HepG2 (cell line): ENCODE measurements around the gene LDLRAD2. TPM values are rescaled to one million over a fixed set of nuclear protein-coding genes. Genes with fewer than 3 reads are reported as not detected.

Source experiments
- ATAC-seq: fragments of 200-7000 bp; cut with Tn5 transposase; 3 replicates; pipeline ENCODE4 v1.9.1; 2020; ENCODE audit warnings: mild to moderate bottlenecking, moderate library complexity
- BruUV-seq: library from RNA; stranded (reverse); fragments of 400-500 nt; replicated peaks from 2 replicates; lab custom pipeline; 2021; lab: Mats Ljungman, UMichigan
- CTCF ChIA-PET: fragments of 300-600 bp; formaldehyde crosslinking; extraction: SDS; loops from one replicate; lab custom pipeline; 2021; ENCODE audit warnings: low total read pairs, inconsistent platforms, low intra/inter-chr PET ratio; lab: Yijun Ruan, JAX
- POLR2A ChIA-PET: fragments of 350-600 bp; sonication (Branson Sonifier 250); formaldehyde crosslinking; loops from one replicate; lab custom pipeline; 2020; ENCODE audit warnings: antibody characterized with exemption, inconsistent platforms; lab: Yijun Ruan, JAX
- DNase-seq: peaks from one replicate; pipeline ENCODE4 v3.0.0-alpha.2; 2015; ENCODE audit warnings: low spot score
- FAIRE-seq: peaks from 3 replicates; lab custom pipeline; 2011; peaks lifted over from hg19 to GRCh38; lab: Jason Lieb, UNC
- H2AFZ ChIP-seq: one replicate; pipeline ENCODE4 v1.6.1; 2011; ENCODE audit warnings: low read length, inconsistent platforms
- H3K27ac ChIP-seq: fragments of 300-600 bp; 3 replicates; pipeline ENCODE4 v1.8.0; 2011; ENCODE audit warnings: mixed run types, mild to moderate bottlenecking, mixed read lengths, low read length, inconsistent platforms; ENCODE audit not compliant: insufficient read depth; ENCODE audit errors: extremely low read length
- H3K27me3 ChIP-seq, 2 experiments: fragments of 200-600 bp in 1 of 2; 2 replicates in 1 of 2; 3 replicates in 1 of 2; pipeline versions ENCODE4 v1.6.0 to v1.8.0; 2011; ENCODE audit warnings: low read length in 2 of 2, mild to moderate bottlenecking in 2 of 2, moderate library complexity in 2 of 2, inconsistent platforms in 1 of 2; ENCODE audit not compliant: insufficient read depth in 2 of 2, control insufficient read depth in 1 of 2
- H3K36me3 ChIP-seq, 2 experiments: fragments of 200-600 bp in 1 of 2; replicated peaks in 1 of 2; 2 replicates in 1 of 2; 3 replicates in 1 of 2; pipeline versions ENCODE4 v1.5.1 to v1.8.0; 2011; ENCODE audit warnings: low read length in 2 of 2, inconsistent platforms in 1 of 2; ENCODE audit not compliant: insufficient read depth in 2 of 2, control insufficient read depth in 1 of 2
- H3K4me1 ChIP-seq: 2 replicates; pipeline ENCODE4 v1.5.1; 2012; ENCODE audit warnings: low read length, inconsistent platforms; ENCODE audit not compliant: insufficient read depth
- H3K4me2 ChIP-seq: 2 replicates; pipeline ENCODE4 v1.6.0; 2011; ENCODE audit warnings: low read depth, low read length, inconsistent platforms
- H3K4me3 ChIP-seq, 3 experiments: fragments of 200-600 bp in 1 of 3; sonication (generic), shearing (Covaris generic) in 1 of 3; replicated peaks in 1 of 3; 2 replicates each; pipeline ENCODE4 v1.5.1; 2011 to 2016; ENCODE audit warnings: low read length in 3 of 3, inconsistent platforms in 2 of 3, low read depth in 2 of 3, mild to moderate bottlenecking in 2 of 3, control low read depth in 1 of 3, mixed read lengths in 1 of 3; ENCODE audit not compliant: insufficient read depth in 1 of 3
- H3K79me2 ChIP-seq: one replicate; pipeline ENCODE4 v1.6.1; 2011; ENCODE audit warnings: low read length, inconsistent platforms; ENCODE audit not compliant: insufficient read depth
- H3K9ac ChIP-seq: 2 replicates; pipeline ENCODE4 v1.6.0; 2011; ENCODE audit warnings: mild to moderate bottlenecking, low read depth, low read length, inconsistent platforms; ENCODE audit not compliant: insufficient read depth
- H3K9me3 ChIP-seq: 2 replicates; pipeline ENCODE4 v1.5.1; 2012; ENCODE audit warnings: mild to moderate bottlenecking, low read length
- H4K20me1 ChIP-seq: 2 replicates; pipeline ENCODE4 v1.6.0; 2011; ENCODE audit warnings: inconsistent platforms, mild to moderate bottlenecking, low read length, moderate library complexity; ENCODE audit not compliant: insufficient read depth
- AGO2 ChIP-seq: fragments of 200-400 bp; formaldehyde crosslinking; optimal IDR thresholded peaks from 2 replicates; pipeline ENCODE3; 2017; ENCODE audit warnings: mild to moderate bottlenecking, low read depth, low read length, moderate library complexity
- AKAP8 ChIP-seq: sonication (generic); formaldehyde crosslinking; IDR thresholded peaks from 2 replicates; pipeline ENCODE4 v1.5.1; 2020; ENCODE audit warnings: mild to moderate bottlenecking, missing genetic modification reagents
- CHCHD3 ChIP-seq: sonication (generic); formaldehyde crosslinking; IDR thresholded peaks from 2 replicates; pipeline ENCODE4 v1.8.0; 2022; ENCODE audit warnings: mild to moderate bottlenecking, missing genetic modification reagents, moderate library complexity
- KLF11 ChIP-seq: IDR thresholded peaks from 2 replicates; pipeline ENCODE4 v1.6.1; 2016; ENCODE audit warnings: missing compliant biosample characterization
- SNRNP70 ChIP-seq: fragments of 200-400 bp; formaldehyde crosslinking; IDR thresholded peaks from 2 replicates; pipeline ENCODE4 v1.6.1; 2017; ENCODE audit warnings: mild to moderate bottlenecking, low read depth, low read length, moderate library complexity
- SOX5 ChIP-seq: IDR thresholded peaks from 2 replicates; pipeline ENCODE4 v1.6.1; 2016; ENCODE audit warnings: borderline replicate concordance
- ZFP36L1 ChIP-seq: sonication (generic); formaldehyde crosslinking; IDR thresholded peaks from 2 replicates; pipeline ENCODE4 v1.8.0; 2022; ENCODE audit warnings: mild to moderate bottlenecking, missing genetic modification reagents, moderate library complexity
- ZNF251 ChIP-seq: sonication (generic); formaldehyde crosslinking; IDR thresholded peaks from 2 replicates; pipeline ENCODE4 v1.9.0; 2021; ENCODE audit warnings: mild to moderate bottlenecking, missing genetic modification reagents
- ZNF737 ChIP-seq: sonication (generic); formaldehyde crosslinking; IDR thresholded peaks from 2 replicates; pipeline ENCODE4 v1.5.0; 2020; ENCODE audit warnings: missing genetic modification reagents, mild to moderate bottlenecking, borderline replicate concordance
- WGBS: methylation state at CpG from one replicate; pipeline ENCODE4 v1.1.6; 2017; ENCODE audit warnings: low lambda C conversion rate; 5-methylcytosine and 5-hydroxymethylcytosine counted together
- in situ Hi-C: cut with HindIII; loops from 2 replicates; pipeline ENCODE4 v1.10.0; 2017; ENCODE audit warnings: low pct_unique_long_range_greater_than_20kb; ENCODE audit not compliant: extremely low pct_ligation_motif_present
- intact Hi-C: fragments of 100-400 bp; cut with micrococcal nuclease; formaldehyde crosslinking; loops from one replicate; pipeline ENCODE4 v1.10.0; 2022; ENCODE audit not compliant: unreplicated experiment
- polyA plus RNA-seq, 8 experiments: library from polyadenylated mRNA; depleted of rRNA in 3 of 8; stranded (reverse) in 7 of 8; unstranded in 1 of 8; fragments of >200 nt; fragmentation: Illumina TruSeq in 4 of 8; extraction: Trizol in 4 of 8; gene quantifications; 2 replicates each; pipeline versions ENCODE4 v1.2.1 to v1.2.3, GENCODE V29; 2011 to 2016; ENCODE audit warnings: low read depth in 4 of 8, missing spikeins in 1 of 8, mixed read lengths in 1 of 8; ENCODE audit not compliant: insufficient read depth in 1 of 8
- total RNA-seq, 5 experiments: library from RNA; depleted of rRNA; stranded (reverse); fragments of >200 nt; fragmentation: Illumina TruSeq; extraction: Trizol; gene quantifications; 2 replicates each; pipeline ENCODE4 v1.2.3, GENCODE V29; 2016; ENCODE audit warnings: low read depth in 1 of 5
- TF ChIP-seq, protein P1 (sequence below): sonication (generic); formaldehyde crosslinking; conservative IDR thresholded peaks from 2 replicates; pipeline ENCODE4 v1.8.0; 2022; ENCODE audit warnings: low read depth, missing genetic modification reagents

The LDLRAD2 gene
- total and polyA plus RNA-seq, 2 of the 13 experiments (the other 11 are each of a cell fraction or from before 2014, with no cell fraction given) = not detected

DNA sequence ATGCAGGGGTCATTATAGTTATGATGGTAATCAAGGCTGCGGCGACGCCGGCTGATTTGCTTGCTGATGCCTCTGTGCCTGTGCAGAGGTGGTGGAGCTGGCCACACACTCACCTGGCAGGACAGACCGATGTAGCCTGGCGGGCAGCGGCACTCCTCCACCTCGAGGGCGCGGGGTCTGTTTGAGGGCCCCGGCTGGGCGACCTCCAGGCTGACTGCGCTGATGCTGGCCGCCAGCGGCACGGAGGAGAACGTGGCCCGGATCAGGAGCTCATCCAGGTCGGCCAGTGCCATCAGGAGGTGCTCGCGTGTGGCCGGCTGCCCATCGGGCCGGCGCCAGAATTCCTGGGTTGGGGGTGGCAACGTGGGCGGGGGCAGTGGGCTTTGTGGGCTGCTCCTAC, 52.7 kb downstream of the LDLRAD2 start:
- FAIRE-seq (no peak), DNase-seq (no peak), ATAC-seq (no peak)
- H4K20me1 ChIP-seq = no peaks in the 10 kb centered on the region; the same call in 1 of the 2 replicates
- H3K4me2 ChIP-seq = no peak overlapping the region
- intact Hi-C loops = no loop called here
- H3K27me3 ChIP-seq = no peaks in the 10 kb centered on the region
- peaks cover 40% of the 10 kb centered on the region for H3K4me1 ChIP-seq
- in situ Hi-C loops = no loop called here
- ChIA-PET POLR2A (no interaction called here), CTCF (no interaction called here)
- H3K27ac ChIP-seq = no peak overlapping the region
- H3K79me2 ChIP-seq = no peaks in the 10 kb centered on the region
- H3K36me3 ChIP-seq = peaks cover 11 to 35% of the 10 kb centered on the region in 2 experiments; a peak in 3 of 5 replicates
- H3K9ac ChIP-seq = no peak overlapping the region
- H2AFZ ChIP-seq = no peak overlapping the region
- no TSS peak for BruUV-seq
- 97% methylated on average over 10 of the region's 27 CpGs for WGBS
- TF ChIP-seq ZNF251 (CRISPR knock-in tag) = no peak
- no peak for TF ChIP-seq KLF11 (CRISPR knock-in tag)
- no peak for TF ChIP-seq AGO2
- TF ChIP-seq ZFP36L1 (CRISPR knock-in tag) = no peak
- TF ChIP-seq SNRNP70 = no peak
- TF ChIP-seq, protein P1, sequence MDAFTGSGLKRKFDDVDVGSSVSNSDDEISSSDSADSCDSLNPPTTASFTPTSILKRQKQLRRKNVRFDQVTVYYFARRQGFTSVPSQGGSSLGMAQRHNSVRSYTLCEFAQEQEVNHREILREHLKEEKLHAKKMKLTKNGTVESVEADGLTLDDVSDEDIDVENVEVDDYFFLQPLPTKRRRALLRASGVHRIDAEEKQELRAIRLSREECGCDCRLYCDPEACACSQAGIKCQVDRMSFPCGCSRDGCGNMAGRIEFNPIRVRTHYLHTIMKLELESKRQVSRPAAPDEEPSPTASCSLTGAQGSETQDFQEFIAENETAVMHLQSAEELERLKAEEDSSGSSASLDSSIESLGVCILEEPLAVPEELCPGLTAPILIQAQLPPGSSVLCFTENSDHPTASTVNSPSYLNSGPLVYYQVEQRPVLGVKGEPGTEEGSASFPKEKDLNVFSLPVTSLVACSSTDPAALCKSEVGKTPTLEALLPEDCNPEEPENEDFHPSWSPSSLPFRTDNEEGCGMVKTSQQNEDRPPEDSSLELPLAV = no peak
- no peak for TF ChIP-seq ZNF737 (CRISPR knock-in tag)
- TF ChIP-seq SOX5 (CRISPR knock-in tag) = no peak
- no peak for TF ChIP-seq CHCHD3 (CRISPR knock-in tag)
- TF ChIP-seq AKAP8 (CRISPR knock-in tag) = no peak
- TF ChIP-seq, all 625 proteins: peak for 0
- Histone ChIP-seq H3K4me3 (no peak overlapping the region), H3K9me3 (no peaks in the 10 kb centered on the region)
